ENCODE data around the gene RAB7A.
A peak's percentile ranks its signal among the peaks of the same experiment; 100 is the strongest.

- no peak for TF ChIP-seq EZH2 (IDR thresholded peaks at IDR 0.05; ENCODE audit: low read depth, unreplicated experiment)
- TF ChIP-seq CTCF (conservative IDR thresholded peaks at IDR 0.05; ENCODE audit: low read depth in 2 of 2): peak; percentile 83 to 84
- TF ChIP-seq POLR2AphosphoS5 (IDR thresholded peaks at IDR 0.05; ENCODE audit: low read depth): no peak
- TF ChIP-seq REST (IDR thresholded peaks at IDR 0.05; ENCODE audit: unreplicated experiment): no peak
- no peak for TF ChIP-seq CREB1 (CRISPR knock-in tag; IDR thresholded peaks at IDR 0.05; ENCODE audit: low read depth)
- no peak for TF ChIP-seq EZH2phosphoT487 (IDR thresholded peaks at IDR 0.05; ENCODE audit: unreplicated experiment)
- TF ChIP-seq JUNB (IDR thresholded peaks at IDR 0.05; ENCODE audit: unreplicated experiment): no peak
- TF ChIP-seq STAT1 (IDR thresholded peaks at IDR 0.05; ENCODE audit: unreplicated experiment): no peak
- TF ChIP-seq ETS1 (IDR thresholded peaks at IDR 0.05): no peak
- no peak for TF ChIP-seq ZNF114 (CRISPR knock-in tag; IDR thresholded peaks at IDR 0.05)
Measured at GRCh38 chr3:128794770-128795649, 69.0 kb downstream of the RAB7A start.
